PC-3 (cell line): ENCODE data around the gene TTC16.

ENCODE experiments used
- EZH2 ChIP-seq: fragments of 300-600 bp; sonication (generic); IDR thresholded peaks from one replicate; pipeline ENCODE4 v1.6.1; 2017; ENCODE audit warnings: antibody characterized with exemption, mild to moderate bottlenecking, low read length; ENCODE audit not compliant: unreplicated experiment
- EZH2phosphoT487 ChIP-seq: fragments of 300-600 bp; sonication (generic); IDR thresholded peaks from 2 replicates; pipeline ENCODE4 v1.6.1; 2018; ENCODE audit warnings: mild to moderate bottlenecking, antibody characterized with exemption, low read length, borderline replicate concordance
- TF ChIP-seq, protein P1 (sequence below): fragments of 300-600 bp; sonication (generic); conservative IDR thresholded peaks from 2 replicates; pipeline ENCODE4 v1.5.1; 2017; ENCODE audit warnings: antibody characterized with exemption, low read depth, mild to moderate bottlenecking, low read length

DNA sequence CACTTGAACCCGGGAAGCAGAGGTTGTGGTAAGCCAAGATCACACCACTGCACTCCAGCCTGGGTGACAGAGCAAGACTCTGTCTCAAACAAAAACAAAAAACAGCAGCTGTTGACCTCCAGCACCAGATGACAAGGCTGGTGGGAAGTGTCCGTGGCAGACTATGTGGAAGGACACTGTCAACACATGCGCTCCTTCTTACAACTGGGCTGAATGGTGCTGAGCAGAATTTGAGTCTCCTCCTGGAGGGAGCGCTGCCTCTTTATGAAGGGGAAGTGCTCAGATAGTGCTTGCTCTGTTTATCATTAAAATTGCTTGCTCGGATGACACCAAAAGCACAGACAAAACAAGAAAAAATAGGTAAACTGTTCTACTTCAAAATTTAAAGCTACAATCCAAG, 18.3 kb upstream of the TTC16 start:
- TF ChIP-seq, protein P1, sequence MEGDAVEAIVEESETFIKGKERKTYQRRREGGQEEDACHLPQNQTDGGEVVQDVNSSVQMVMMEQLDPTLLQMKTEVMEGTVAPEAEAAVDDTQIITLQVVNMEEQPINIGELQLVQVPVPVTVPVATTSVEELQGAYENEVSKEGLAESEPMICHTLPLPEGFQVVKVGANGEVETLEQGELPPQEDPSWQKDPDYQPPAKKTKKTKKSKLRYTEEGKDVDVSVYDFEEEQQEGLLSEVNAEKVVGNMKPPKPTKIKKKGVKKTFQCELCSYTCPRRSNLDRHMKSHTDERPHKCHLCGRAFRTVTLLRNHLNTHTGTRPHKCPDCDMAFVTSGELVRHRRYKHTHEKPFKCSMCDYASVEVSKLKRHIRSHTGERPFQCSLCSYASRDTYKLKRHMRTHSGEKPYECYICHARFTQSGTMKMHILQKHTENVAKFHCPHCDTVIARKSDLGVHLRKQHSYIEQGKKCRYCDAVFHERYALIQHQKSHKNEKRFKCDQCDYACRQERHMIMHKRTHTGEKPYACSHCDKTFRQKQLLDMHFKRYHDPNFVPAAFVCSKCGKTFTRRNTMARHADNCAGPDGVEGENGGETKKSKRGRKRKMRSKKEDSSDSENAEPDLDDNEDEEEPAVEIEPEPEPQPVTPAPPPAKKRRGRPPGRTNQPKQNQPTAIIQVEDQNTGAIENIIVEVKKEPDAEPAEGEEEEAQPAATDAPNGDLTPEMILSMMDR, result no peak
- TF ChIP-seq EZH2 (no peak), EZH2phosphoT487 (no peak)
